GM12878 (cell line): Measurements from ENCODE around the gene ADAMTS19. TPM values are rescaled to one million over a fixed set of nuclear protein-coding genes. Genes with fewer than 3 reads are reported as not detected.

Source experiments
- ATAC-seq: fragments of 200-7000 bp; cut with Tn5 transposase; 3 replicates; pipeline ENCODE4 v1.9.1; 2020; ENCODE audit warnings: mild to moderate bottlenecking, moderate library complexity
- BruUV-seq: library from RNA; stranded (reverse); fragments of 400-500 nt; replicated peaks from 2 replicates; lab custom pipeline; 2021; lab: Mats Ljungman, UMichigan
- CTCF ChIA-PET: fragments of 300-600 bp; sonication (Branson Sonifier 250); formaldehyde crosslinking; extraction: SDS; loops from one replicate; lab custom pipeline; 2021; ENCODE audit warnings: inconsistent platforms; lab: Yijun Ruan, JAX
- POLR2A ChIA-PET: fragments of 350-600 bp; formaldehyde crosslinking; extraction: SDS; loops from one replicate; lab custom pipeline; 2021; ENCODE audit warnings: inconsistent platforms; lab: Charles Lee
- RAD21 ChIA-PET: fragments of 300-600 bp; sonication (Branson Sonifier 250); formaldehyde crosslinking; loops from one replicate; lab custom pipeline; 2023; ENCODE audit warnings: antibody characterized with exemption; ENCODE audit not compliant: unreplicated experiment; lab: Charles Lee
- SMC1A ChIA-PET: fragments of 300-600 bp; sonication (Branson Sonifier 250); formaldehyde crosslinking; loops from one replicate; lab custom pipeline; 2023; ENCODE audit not compliant: unreplicated experiment, uncharacterized antibody; lab: Charles Lee
- DNase-seq: peaks from one replicate; pipeline ENCODE4 v3.0.0-alpha.2; 2011; ENCODE audit warnings: low read depth, low spot score
- FAIRE-seq: peaks from 3 replicates; lab custom pipeline; 2011; peaks lifted over from hg19 to GRCh38; lab: Jason Lieb, UNC
- H2AFZ ChIP-seq: 2 replicates; pipeline ENCODE4 v1.6.0; 2011; ENCODE audit warnings: low read depth, low read length, control low read depth; ENCODE audit not compliant: control insufficient read depth
- H3K27ac ChIP-seq: 2 replicates; pipeline ENCODE4 v1.5.1; 2011; ENCODE audit warnings: control low read depth; ENCODE audit not compliant: control insufficient read depth, insufficient read depth
- H3K27me3 ChIP-seq, 2 experiments: replicated peaks in 1 of 2; 2 replicates each; pipeline versions ENCODE4 v1.6.0 to v1.6.1; 2011; ENCODE audit warnings: low read length in 1 of 2; ENCODE audit not compliant: control insufficient read depth in 2 of 2, insufficient read depth in 2 of 2
- H3K36me3 ChIP-seq, 2 experiments: 2 replicates each; pipeline ENCODE4 v1.5.1; 2011; ENCODE audit warnings: low read length in 1 of 2; ENCODE audit not compliant: control insufficient read depth in 2 of 2, insufficient read depth in 2 of 2
- H3K4me1 ChIP-seq: 2 replicates; pipeline ENCODE4 v1.6.1; 2011; ENCODE audit warnings: mild to moderate bottlenecking, low read length, moderate library complexity, mixed read lengths; ENCODE audit not compliant: control insufficient read depth, insufficient read depth
- H3K4me2 ChIP-seq: 2 replicates; pipeline ENCODE4 v1.6.0; 2011; ENCODE audit warnings: control low read depth; ENCODE audit not compliant: control insufficient read depth, insufficient read depth
- H3K4me3 ChIP-seq: fragments of 200-600 bp; sonication (generic); 2 replicates; pipeline ENCODE4 v1.5.1; 2016
- H3K79me2 ChIP-seq: 2 replicates; pipeline ENCODE4 v1.6.0; 2011; ENCODE audit warnings: low read length; ENCODE audit not compliant: control insufficient read depth, insufficient read depth
- H3K9ac ChIP-seq: 2 replicates; pipeline ENCODE4 v1.8.0; 2011; ENCODE audit warnings: low read length, control low read depth, mixed read lengths; ENCODE audit not compliant: control insufficient read depth, insufficient read depth
- H3K9me3 ChIP-seq: replicated peaks from 3 replicates; pipeline ENCODE4 v1.5.1; 2011; ENCODE audit warnings: mild to moderate bottlenecking, low read length; ENCODE audit not compliant: control insufficient read depth, insufficient read depth
- H4K20me1 ChIP-seq: 2 replicates; pipeline ENCODE4 v1.6.0; 2011; ENCODE audit not compliant: control insufficient read depth, insufficient read depth
- CBFB ChIP-seq: IDR thresholded peaks from 2 replicates; pipeline ENCODE4 v1.6.1; 2016; ENCODE audit warnings: antibody characterized with exemption, low read depth
- CHD4 ChIP-seq: fragments of 200-600 bp; sonication (generic); IDR thresholded peaks from 2 replicates; pipeline ENCODE4 v1.6.1; 2016; ENCODE audit warnings: mild to moderate bottlenecking
- CREM ChIP-seq: IDR thresholded peaks from 2 replicates; pipeline ENCODE4 v1.6.1; 2014; ENCODE audit warnings: antibody characterized with exemption, low read depth
- EED ChIP-seq: sonication (generic); IDR thresholded peaks from 2 replicates; pipeline ENCODE4 v1.6.1; 2016; ENCODE audit warnings: antibody characterized with exemption, low read depth
- EP300 ChIP-seq, 2 experiments: fragments of 150-350 bp in 1 of 2; IDR thresholded peaks; 2 replicates each; pipeline ENCODE4 v1.6.1; 2011 to 2012; ENCODE audit warnings: low read depth in 2 of 2, low read length in 2 of 2, borderline replicate concordance in 1 of 2, improper control_type of control experiment in 1 of 2, inconsistent platforms in 1 of 2; ENCODE audit not compliant: control insufficient read depth in 1 of 2
- HCFC1 ChIP-seq: fragments of 150-350 bp; IDR thresholded peaks from 2 replicates; pipeline ENCODE4 v1.6.1; 2014; ENCODE audit warnings: low read length
- JUNB ChIP-seq: IDR thresholded peaks from 2 replicates; pipeline ENCODE4 v1.6.1; 2016; ENCODE audit warnings: antibody characterized with exemption, mild to moderate bottlenecking
- KLF5 ChIP-seq: fragments of 450-650 bp; IDR thresholded peaks from 2 replicates; pipeline ENCODE4 v1.6.1; 2014; ENCODE audit warnings: mild to moderate bottlenecking; ENCODE audit not compliant: partially characterized antibody
- MEF2A ChIP-seq: IDR thresholded peaks from 2 replicates; pipeline ENCODE4 v1.6.1; 2011; ENCODE audit warnings: low read depth, mild to moderate bottlenecking, low read length, moderate library complexity; ENCODE audit not compliant: insufficient read depth
- MYB ChIP-seq: fragments of 150-350 bp; IDR thresholded peaks from 2 replicates; pipeline ENCODE4 v1.6.1; 2014; ENCODE audit warnings: mild to moderate bottlenecking, low read depth, low read length, borderline replicate concordance
- PAX5 ChIP-seq: IDR thresholded peaks from 2 replicates; pipeline ENCODE4 v1.6.1; 2011; ENCODE audit warnings: low read depth, low read length, borderline replicate concordance
- RAD21 ChIP-seq: IDR thresholded peaks from 2 replicates; pipeline ENCODE4 v1.6.1; 2011; ENCODE audit warnings: mild to moderate bottlenecking, low read depth, low read length, moderate library complexity; ENCODE audit not compliant: insufficient read depth
- STAT1 ChIP-seq: fragments of 450-650 bp; conservative IDR thresholded peaks from 2 replicates; pipeline ENCODE4 v1.6.1; 2014; ENCODE audit warnings: antibody characterized with exemption, mild to moderate bottlenecking
- WGBS: methylation state at CpG from one replicate; pipeline ENCODE4 v1.1.6; 2016; ENCODE audit warnings: low lambda C conversion rate; ENCODE audit not compliant: insufficient replicate concordance, insufficient coverage; ENCODE audit errors: missing lambda C conversion rate; 5-methylcytosine and 5-hydroxymethylcytosine counted together
- in situ Hi-C: fragments of 300-500 bp; cut with MboI; formaldehyde crosslinking; loops from 9 replicates; pipeline ENCODE4 v1.14.3; 2018; ENCODE audit warnings: mixed read lengths
- intact Hi-C: fragments of 100-400 bp; cut with micrococcal nuclease; formaldehyde crosslinking; loops from one replicate; pipeline ENCODE4 v1.14.2; 2022; ENCODE audit not compliant: unreplicated experiment
- polyA plus RNA-seq, 11 experiments: library from polyadenylated mRNA; depleted of rRNA in 4 of 11; unstranded in 6 of 11; stranded (reverse) in 5 of 11; fragments of >200 nt; fragmentation: Nextera tagmentation in 4 of 11; fragmentation: Illumina TruSeq in 1 of 11; extraction: Ambion mirVana in 4 of 11; extraction: Trizol in 1 of 11; gene quantifications; 1 replicate in 1 of 11; 2 replicates in 10 of 11; pipeline versions ENCODE4 v1.2.1 to v1.2.3, GENCODE V29; 2011 to 2016; ENCODE audit warnings: inconsistent platforms in 2 of 11, missing spikeins in 2 of 11, low read depth in 1 of 11
- total RNA-seq, 4 experiments: library from RNA; depleted of rRNA in 3 of 4; stranded (reverse); fragments of >200 nt in 3 of 4; fragmentation: Illumina TruSeq in 1 of 4; extraction: Trizol in 1 of 4; gene quantifications; 2 replicates each; pipeline versions ENCODE4 v1.2.1 to v1.2.3, GENCODE V29; 2013 to 2021
- TF ChIP-seq, protein P1 (sequence below): IDR thresholded peaks from 2 replicates; pipeline ENCODE4 v1.6.1; 2011; ENCODE audit warnings: low read depth, low read length, improper control_type of control experiment, borderline replicate concordance
- TF ChIP-seq, protein P2 (sequence below): fragments of 450-650 bp; IDR thresholded peaks from 2 replicates; pipeline ENCODE4 v1.6.1; 2016; ENCODE audit warnings: mild to moderate bottlenecking

ADAMTS19 gene
- total and polyA plus RNA-seq, 10 of the 15 experiments (the other 5 are each of a cell fraction or from before 2014, with no cell fraction given) = not detected

DNA sequence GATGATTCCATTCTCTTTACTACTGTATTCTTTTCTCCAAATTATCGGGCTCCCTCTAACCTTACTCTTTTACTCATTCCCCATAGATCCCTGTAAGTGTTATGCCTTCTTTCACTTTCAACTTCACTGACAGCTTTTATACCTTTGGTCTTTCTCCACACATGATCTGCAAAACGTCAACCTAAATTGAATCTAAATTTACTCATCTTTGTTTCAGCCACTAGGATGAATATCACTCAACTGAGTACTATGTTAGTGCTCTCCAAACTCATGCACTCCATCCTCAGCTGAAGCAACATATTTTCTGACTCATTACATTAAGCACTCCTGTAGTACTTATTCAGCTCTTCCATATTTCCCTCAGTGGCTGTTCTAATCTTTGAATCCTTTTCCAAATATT, 133.4 kb downstream of the ADAMTS19 start:
- H3K9me3 ChIP-seq = no peaks in the 10 kb centered on the region
- POLR2A ChIA-PET = no interaction called here
- FAIRE-seq = no peak
- no peak overlapping the region for H3K27ac ChIP-seq
- RAD21 ChIA-PET = no interaction called here
- no peak for DNase-seq
- H4K20me1 ChIP-seq = no peaks in the 10 kb centered on the region; the same call in 1 of the 2 replicates
- no peak overlapping the region for H2AFZ ChIP-seq
- no peak for TF ChIP-seq STAT1
- no peak for TF ChIP-seq MEF2A
- no peak for TF ChIP-seq CREM
- no peak for TF ChIP-seq CBFB
- TF ChIP-seq EP300 (IDR thresholded peaks at IDR 0.05; ENCODE audit: borderline replicate concordance in 1 of 2, control insufficient read depth in 1 of 2, low read depth in 2 of 2, low read length in 2 of 2) = no peak
- no peak for TF ChIP-seq MYB
- no peak for TF ChIP-seq KLF5
- CTCF ChIA-PET = no interaction called here
- intact Hi-C loops = no loop called here
- no peak overlapping the region for H3K4me3 ChIP-seq
- WGBS = 45% methylated on average over 2 of the region's 2 CpGs
- ATAC-seq = no peak; the same call in 2 of the 3 replicates
- no peaks in the 10 kb centered on the region for H3K27me3 ChIP-seq
- no peak overlapping the region for H3K4me2 ChIP-seq
- H3K4me1 ChIP-seq = no peaks in the 10 kb centered on the region
- in situ Hi-C loops = no loop called here
- no peak overlapping the region for H3K9ac ChIP-seq
- SMC1A ChIA-PET = no interaction called here
- H3K36me3 ChIP-seq = no peaks in the 10 kb centered on the region
- no peaks in the 10 kb centered on the region for H3K79me2 ChIP-seq
- BruUV-seq = no TSS peak

DNA sequence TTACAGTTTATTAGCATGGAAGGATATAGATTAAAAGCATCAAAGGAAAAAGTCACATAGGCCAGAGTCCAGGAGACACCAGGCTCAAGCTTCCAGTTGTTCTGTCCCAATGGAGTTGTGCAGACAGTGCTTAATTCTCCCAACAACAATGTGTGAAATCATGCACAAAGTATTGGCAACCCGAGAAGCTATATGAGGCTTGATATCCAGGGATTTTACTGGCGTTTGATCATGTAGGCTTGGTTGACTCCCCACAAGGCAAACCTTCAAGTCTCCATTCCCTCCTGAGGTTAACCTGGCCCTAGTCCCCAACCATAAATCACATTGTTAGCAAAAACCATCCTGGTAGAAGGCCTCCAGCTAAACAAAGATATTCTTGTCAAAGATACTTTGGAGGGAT, 141.5 kb downstream of the ADAMTS19 start:
- no peaks in the 10 kb centered on the region for H4K20me1 ChIP-seq
- H3K36me3 ChIP-seq = no peaks in the 10 kb centered on the region
- no peak for FAIRE-seq
- CTCF ChIA-PET = no interaction called here
- H3K9me3 ChIP-seq = no peaks in the 10 kb centered on the region
- H3K27ac ChIP-seq = no peak overlapping the region
- ATAC-seq = no peak
- POLR2A ChIA-PET = no interaction called here
- no peaks in the 10 kb centered on the region for H3K27me3 ChIP-seq
- in situ Hi-C loops (no loop called here), intact Hi-C loops (no loop called here)
- BruUV-seq = no TSS peak
- H3K4me1 ChIP-seq = no peaks in the 10 kb centered on the region
- no peak for DNase-seq
- no peak overlapping the region for H3K4me2 ChIP-seq
- H3K4me3 ChIP-seq = no peak overlapping the region
- H2AFZ ChIP-seq = no peak overlapping the region
- no peak overlapping the region for H3K9ac ChIP-seq
- 3% methylated on average over 2 of the region's 2 CpGs for WGBS
- no peaks in the 10 kb centered on the region for H3K79me2 ChIP-seq
- SMC1A ChIA-PET = no interaction called here
- RAD21 ChIA-PET = no interaction called here
- TF ChIP-seq PAX5 = no peak
- TF ChIP-seq RAD21 = no peak
- TF ChIP-seq CHD4 = no peak
- TF ChIP-seq HCFC1 = no peak
- TF ChIP-seq JUNB = no peak
- TF ChIP-seq EED = no peak
- TF ChIP-seq, protein P1, sequence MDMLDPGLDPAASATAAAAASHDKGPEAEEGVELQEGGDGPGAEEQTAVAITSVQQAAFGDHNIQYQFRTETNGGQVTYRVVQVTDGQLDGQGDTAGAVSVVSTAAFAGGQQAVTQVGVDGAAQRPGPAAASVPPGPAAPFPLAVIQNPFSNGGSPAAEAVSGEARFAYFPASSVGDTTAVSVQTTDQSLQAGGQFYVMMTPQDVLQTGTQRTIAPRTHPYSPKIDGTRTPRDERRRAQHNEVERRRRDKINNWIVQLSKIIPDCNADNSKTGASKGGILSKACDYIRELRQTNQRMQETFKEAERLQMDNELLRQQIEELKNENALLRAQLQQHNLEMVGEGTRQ = no peak
- TF ChIP-seq, protein P2, sequence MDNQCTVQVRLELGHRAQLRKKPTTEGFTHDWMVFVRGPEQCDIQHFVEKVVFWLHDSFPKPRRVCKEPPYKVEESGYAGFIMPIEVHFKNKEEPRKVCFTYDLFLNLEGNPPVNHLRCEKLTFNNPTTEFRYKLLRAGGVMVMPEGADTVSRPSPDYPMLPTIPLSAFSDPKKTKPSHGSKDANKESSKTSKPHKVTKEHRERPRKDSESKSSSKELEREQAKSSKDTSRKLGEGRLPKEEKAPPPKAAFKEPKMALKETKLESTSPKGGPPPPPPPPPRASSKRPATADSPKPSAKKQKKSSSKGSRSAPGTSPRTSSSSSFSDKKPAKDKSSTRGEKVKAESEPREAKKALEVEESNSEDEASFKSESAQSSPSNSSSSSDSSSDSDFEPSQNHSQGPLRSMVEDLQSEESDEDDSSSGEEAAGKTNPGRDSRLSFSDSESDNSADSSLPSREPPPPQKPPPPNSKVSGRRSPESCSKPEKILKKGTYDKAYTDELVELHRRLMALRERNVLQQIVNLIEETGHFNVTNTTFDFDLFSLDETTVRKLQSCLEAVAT = no peak
